NOMO-1 (cell line): ENCODE results near the gene CRY2.

Experiments
- DNase-seq, 2 experiments: peaks; one replicate each; lab custom pipeline; 2025; ENCODE audit not compliant: unreplicated experiment in 2 of 2; lab: John Stamatoyannopoulos, UW

CRY2 gene

GRCh38 chr11:45846174-45846675 lies 1.1 kb upstream of the CRY2 start:
- no peak for DNase-seq

GRCh38 chr11:45847911-45848316 lies 639 bp downstream of the CRY2 start:
- DNase-seq: peak in 1 of 2 experiments; percentile 34

DNA sequence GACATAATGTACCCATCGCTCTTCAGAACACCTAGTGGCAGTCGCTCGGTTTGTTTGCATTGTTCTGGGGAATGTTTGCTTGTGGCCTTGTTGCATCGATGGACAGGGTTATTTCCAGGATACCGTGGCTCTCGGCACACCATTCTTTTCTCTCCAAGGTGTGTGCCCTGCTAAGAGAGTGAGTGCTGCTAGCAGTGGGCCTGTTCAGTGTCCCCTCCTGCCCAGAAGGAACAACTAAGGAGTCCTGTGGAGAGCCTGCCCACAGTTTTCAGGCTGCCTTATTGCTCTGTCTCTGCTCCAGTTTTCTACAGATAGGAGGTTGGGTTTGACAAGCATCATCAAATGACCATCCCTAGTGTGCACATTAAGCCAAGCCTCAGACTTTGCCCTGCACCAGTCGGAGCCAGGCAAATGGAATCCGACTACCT lies 1.4 kb downstream of the CRY2 start:
- DNase-seq: no peak

- no peak for DNase-seq
These were observed 3.2 kb downstream of the CRY2 start for GRCh38 chr11:45850446-45850845.

DNA sequence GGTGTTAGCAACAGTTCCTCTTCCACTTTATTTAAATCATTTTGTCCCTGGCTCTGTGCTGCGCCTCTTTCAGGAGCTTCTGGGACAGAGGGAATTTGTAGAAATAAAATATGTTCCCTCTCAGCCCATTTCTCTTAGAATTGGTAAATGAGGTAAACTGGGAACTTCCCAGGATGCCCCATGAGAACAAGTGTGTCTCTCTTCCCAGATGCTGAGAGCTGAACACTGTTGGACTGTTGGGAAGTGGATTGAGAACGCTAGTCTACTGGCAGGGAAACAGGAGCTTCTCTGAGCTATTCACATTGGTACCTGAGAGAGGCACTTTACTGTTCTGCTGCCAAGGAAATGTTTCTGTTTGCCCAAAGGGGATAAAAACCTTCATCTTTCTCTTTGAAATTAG lies 4.0 kb downstream of the CRY2 start:
- DNase-seq: no peak

DNA sequence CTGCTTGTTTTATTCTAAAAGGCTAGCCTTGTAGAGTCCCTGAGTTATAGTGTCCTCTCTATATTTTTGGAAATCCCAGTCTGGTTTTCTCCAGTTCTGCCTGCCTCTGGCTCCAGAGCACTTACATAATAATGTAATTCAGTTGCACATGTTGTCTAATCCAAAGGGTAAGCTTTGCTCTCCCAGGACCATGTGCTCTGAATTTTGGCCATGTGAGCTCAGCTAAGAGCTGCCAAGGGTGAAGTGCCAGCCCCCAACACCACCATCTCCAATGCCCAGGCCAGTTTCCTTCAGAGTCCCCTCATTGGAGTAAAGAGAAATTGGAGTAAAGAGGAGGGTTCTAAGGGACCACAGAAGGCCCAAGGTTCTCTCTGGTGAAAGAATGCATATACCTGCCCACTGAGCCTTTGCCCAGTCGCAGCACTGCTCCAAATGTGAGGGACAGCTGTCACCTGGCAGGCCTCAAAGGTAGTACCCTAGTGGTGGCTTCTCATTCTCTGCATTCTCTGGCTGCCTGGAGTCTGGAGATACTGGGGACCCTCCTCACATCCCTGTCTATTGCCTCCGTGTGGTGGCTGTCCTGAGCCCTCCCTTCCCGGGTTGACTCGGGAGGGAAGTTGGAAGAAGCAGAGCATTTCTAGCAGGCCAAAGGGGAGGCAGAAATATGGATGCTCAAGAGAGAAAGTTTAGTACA lies 4.9 kb downstream of the CRY2 start:
- no peak for DNase-seq

DNA sequence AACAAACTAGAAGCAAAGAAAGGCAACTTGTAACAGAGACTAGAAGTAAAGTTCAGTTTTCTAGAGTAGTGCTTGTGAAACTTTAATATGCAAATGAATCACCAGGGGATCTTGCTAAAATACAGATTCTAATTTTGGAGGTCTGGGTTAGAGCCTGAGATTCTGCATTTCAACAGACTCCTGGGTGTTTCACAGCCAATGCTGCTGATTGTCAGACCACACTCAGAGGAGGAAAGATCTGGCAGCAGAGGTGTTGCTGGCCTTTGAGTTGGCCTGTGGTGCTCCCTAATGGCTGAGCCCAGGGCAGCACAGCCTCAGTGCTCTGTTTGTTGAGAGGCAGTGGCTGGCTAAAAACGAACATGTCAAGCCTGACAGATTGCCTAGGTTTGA lies 5.4 kb downstream of the CRY2 start:
- peak in 1 of 2 experiments; percentile 6 for DNase-seq

DNA sequence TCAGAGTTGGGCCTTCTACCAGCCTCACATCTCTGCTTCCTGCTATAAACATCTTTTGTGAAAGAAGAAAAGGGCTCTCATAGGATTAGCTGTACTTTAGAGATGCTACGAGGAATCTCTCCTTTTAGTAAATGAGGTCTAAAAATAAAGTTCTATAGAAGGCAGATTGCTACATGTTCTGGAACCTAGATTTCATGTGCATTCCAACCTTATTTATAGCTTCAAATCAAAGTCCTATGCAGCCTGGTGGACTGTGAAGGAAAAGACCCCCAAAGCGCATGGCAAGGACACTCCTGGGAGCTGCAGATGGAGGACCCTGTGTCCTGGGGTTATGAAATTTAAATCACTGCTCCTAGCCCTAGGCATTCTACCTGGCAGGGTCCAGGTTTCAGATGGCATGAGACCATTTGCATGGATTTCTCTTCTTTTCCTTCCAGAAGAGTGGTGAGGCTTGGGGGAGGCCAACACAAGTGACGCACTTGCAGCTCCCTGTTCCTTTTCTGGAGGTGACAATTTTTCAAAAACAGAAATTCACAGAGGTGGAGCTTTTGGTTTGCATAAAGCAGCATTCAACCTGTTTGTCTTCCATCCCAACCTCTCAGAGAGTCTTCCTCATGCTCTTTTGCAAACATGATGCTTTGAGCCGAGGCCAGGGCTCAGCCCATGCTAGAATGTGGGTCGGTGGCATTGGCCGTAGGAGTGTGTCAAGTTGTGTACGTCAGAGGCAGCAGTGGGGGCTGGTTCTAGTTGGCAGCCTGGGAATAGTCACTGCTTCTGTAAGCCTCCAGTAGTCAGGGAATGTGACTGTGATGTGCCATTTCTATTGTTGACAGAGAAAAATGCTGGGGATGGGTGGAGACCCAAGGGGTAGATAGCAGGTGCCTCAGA lies 6.3 kb downstream of the CRY2 start:
- DNase-seq: no peak

DNA sequence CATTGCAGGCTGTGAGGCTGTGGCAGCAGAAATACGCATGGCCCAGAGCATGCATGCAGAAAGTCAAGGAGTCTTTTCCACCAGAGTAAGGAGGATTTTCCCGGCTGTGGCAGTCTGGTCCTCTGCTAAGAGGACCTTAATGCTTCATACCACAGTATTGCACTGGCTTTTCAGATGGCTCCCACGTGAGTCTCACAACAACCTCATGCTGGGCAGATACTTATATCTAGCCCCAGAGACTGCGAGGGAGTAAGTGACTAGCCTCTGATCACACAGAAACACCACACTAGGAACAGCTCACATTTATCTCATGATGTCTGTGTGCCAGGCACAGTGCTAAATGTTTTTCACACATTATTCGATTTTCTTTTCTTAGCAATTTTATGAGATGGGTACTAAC lies 8.0 kb downstream of the CRY2 start:
- DNase-seq: no peak

- no peak for DNase-seq
These were observed 8.8 kb downstream of the CRY2 start for GRCh38 chr11:45856044-45856468.

- peak; percentile 74 to 95 for DNase-seq
These were observed 10.7 kb downstream of the CRY2 start for GRCh38 chr11:45857961-45858474.

DNA sequence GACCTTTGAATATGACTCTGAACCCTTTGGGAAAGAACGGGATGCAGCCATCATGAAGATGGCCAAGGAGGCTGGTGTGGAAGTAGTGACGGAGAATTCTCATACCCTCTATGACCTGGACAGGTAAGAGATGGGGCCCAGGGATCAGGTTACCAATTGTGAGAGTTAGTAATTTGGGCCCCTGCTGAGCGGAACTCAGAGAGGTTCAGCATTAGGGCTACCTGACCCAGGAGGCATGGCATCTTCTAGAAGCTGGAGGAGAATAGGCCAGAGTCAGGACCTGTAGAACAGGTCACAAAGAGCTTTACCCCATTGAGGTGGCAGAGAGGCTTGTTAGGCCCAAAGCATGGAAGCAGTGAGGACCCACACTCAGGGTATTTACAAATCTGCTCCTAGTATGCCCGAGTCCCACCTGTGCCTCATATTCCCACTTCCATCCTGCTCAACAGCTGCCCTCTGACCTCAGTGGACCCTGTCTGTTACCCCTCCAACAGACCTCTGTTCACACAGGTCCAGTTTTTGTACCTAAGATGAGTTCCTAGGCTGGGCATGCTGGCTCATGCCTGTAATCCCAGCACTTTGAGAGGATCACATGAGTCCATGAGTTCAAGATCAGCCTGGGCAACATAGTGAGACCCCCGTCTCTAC lies 11.6 kb downstream of the CRY2 start:
- DNase-seq: no peak

- DNase-seq: no peak
These were observed 12.4 kb downstream of the CRY2 start for GRCh38 chr11:45859661-45860140.

DNA sequence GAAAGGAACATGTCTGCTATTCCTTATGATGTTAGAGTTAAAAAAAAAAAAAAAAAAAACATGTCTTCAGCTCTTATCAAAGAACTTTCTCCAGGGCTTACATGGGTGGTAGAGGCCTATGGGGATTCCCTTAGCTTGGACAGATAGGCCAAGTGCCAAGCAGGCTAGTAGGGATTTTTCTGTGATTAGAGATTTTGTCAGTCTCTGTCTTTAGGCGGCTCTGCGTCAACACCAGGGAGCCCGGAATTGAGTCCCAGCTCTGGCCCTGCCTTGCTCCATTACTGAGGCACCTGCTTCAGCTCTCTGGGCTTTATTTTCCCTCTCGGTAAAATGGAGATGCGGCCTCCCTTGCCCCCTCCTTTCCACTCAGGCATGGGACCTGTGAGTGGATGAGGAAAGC lies 13.1 kb downstream of the CRY2 start:
- no peak for DNase-seq

- DNase-seq: no peak
These were observed 13.7 kb downstream of the CRY2 start for GRCh38 chr11:45860764-45861510.

DNA sequence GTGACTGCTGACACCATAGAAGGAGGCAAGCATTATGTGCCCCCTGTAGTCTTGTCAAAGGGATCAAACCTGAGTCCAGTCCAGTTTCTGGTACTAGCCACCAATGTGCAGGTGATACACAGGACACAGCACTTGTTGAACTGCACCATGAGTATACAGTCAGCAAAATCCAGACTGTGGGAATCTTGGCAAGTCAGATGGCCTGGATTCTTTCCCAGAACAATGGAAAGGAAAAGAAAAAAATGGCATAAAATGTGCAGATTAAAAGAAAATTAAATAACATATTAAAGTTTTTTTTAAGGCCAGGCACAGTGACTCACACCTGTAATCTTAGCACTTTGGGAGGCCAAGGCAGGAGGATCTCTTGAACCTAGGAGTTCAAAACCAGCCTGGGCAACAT lies 16.8 kb downstream of the CRY2 start:
- no peak for DNase-seq

- no peak for DNase-seq
These were observed 22.3 kb downstream of the CRY2 start for GRCh38 chr11:45869551-45869950.

DNA sequence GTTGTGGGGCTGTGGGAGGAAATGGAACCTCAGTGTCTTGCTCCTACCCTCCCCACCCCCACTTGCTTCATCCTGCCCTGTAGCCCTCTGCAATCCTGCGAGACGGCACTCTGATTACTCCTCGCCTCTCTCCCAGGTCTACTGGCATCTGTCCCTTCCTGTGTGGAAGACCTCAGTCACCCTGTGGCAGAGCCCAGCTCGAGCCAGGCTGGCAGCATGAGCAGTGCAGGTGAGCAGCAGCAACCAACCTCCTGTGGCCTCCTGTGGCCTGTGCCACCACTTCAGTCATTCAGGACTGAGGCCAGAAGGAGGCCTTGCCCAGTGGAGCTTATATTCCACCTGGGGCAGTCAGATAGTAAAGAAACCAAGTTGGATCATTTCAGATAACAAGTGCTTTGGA lies 23.4 kb downstream of the CRY2 start:
- no peak for DNase-seq

DNA sequence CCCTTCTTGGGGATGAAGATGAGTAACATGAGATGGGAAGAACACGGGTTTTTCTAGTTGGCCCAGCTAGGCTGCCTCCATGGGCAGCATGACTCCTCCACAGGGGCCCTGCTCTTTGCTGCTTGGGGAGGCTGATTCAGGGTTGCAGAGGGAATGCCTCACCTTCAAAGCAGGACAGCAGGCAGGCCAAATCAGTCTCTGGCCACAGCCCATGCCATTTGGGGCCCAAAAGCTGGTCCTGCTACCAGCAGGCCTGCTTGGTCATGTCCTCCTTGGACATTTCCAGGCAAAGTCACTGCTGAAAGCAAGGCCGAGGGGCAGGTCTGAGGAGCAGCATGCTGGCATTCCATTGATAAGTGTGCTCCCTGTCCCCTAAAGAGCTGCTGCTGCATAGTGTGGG lies 24.4 kb downstream of the CRY2 start:
- DNase-seq: no peak

DNA sequence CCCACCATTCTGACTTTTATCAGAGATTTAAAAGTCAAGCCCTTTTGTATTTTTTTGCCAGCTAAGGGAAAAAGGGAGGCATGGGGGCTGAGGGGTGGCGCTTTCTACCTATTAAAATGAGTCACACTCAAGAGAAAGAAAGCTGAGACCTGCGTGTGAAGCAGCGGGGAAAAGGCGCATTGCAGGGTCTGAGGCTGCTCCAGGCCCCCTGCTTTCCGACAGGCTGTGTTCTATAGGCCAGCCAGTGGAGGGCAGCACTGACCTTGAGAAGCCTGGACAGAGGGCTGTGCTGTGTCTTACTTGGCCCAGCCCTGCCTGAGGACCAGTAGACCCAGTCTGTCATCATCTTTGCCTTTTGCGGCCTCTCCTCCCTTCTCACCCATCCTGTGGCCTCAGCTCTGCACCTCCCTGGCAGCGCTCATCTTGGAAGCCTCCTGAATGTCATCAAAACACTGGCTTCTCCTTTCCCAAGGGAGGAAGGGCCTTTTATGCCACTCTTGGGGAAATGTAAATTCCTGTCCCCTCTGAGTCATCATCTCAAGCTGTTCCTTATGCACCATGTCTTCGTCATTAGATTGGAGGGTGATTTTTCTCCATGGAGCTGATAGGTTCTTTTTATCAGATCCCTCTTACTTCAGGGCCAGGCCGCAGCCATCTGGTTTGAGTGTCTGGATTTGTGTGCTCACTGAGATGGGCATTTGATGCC lies 25.5 kb downstream of the CRY2 start:
- DNase-seq: peak in 1 of 2 experiments; percentile 26
